GM12878 (cell line): Measurements from ENCODE around the gene TMCC2. TPM values are rescaled to one million over a fixed set of nuclear protein-coding genes. Genes with fewer than 3 reads are reported as not detected.

Experiments
- ATAC-seq: fragments of 200-7000 bp; cut with Tn5 transposase; 3 replicates; pipeline ENCODE4 v1.9.1; 2020; ENCODE audit warnings: mild to moderate bottlenecking, moderate library complexity
- BruUV-seq: library from RNA; stranded (reverse); fragments of 400-500 nt; replicated peaks from 2 replicates; lab custom pipeline; 2021; lab: Mats Ljungman, UMichigan
- CTCF ChIA-PET: fragments of 300-600 bp; sonication (Branson Sonifier 250); formaldehyde crosslinking; extraction: SDS; loops from one replicate; lab custom pipeline; 2021; ENCODE audit warnings: inconsistent platforms; lab: Yijun Ruan, JAX
- POLR2A ChIA-PET: fragments of 350-600 bp; formaldehyde crosslinking; extraction: SDS; loops from one replicate; lab custom pipeline; 2021; ENCODE audit warnings: inconsistent platforms; lab: Charles Lee
- RAD21 ChIA-PET: fragments of 300-600 bp; sonication (Branson Sonifier 250); formaldehyde crosslinking; loops from one replicate; lab custom pipeline; 2023; ENCODE audit warnings: antibody characterized with exemption; ENCODE audit not compliant: unreplicated experiment; lab: Charles Lee
- SMC1A ChIA-PET: fragments of 300-600 bp; sonication (Branson Sonifier 250); formaldehyde crosslinking; loops from one replicate; lab custom pipeline; 2023; ENCODE audit not compliant: unreplicated experiment, uncharacterized antibody; lab: Charles Lee
- DNase-seq: peaks from one replicate; pipeline ENCODE4 v3.0.0-alpha.2; 2011; ENCODE audit warnings: low read depth, low spot score
- FAIRE-seq: peaks from 3 replicates; lab custom pipeline; 2011; peaks lifted over from hg19 to GRCh38; lab: Jason Lieb, UNC
- H2AFZ ChIP-seq: 2 replicates; pipeline ENCODE4 v1.6.0; 2011; ENCODE audit warnings: low read depth, low read length, control low read depth; ENCODE audit not compliant: control insufficient read depth
- H3K27ac ChIP-seq: 2 replicates; pipeline ENCODE4 v1.5.1; 2011; ENCODE audit warnings: control low read depth; ENCODE audit not compliant: control insufficient read depth, insufficient read depth
- H3K27me3 ChIP-seq, 2 experiments: replicated peaks in 1 of 2; 2 replicates each; pipeline versions ENCODE4 v1.6.0 to v1.6.1; 2011; ENCODE audit warnings: low read length in 1 of 2; ENCODE audit not compliant: control insufficient read depth in 2 of 2, insufficient read depth in 2 of 2
- H3K36me3 ChIP-seq, 2 experiments: 2 replicates each; pipeline ENCODE4 v1.5.1; 2011; ENCODE audit warnings: low read length in 1 of 2; ENCODE audit not compliant: control insufficient read depth in 2 of 2, insufficient read depth in 2 of 2
- H3K4me1 ChIP-seq: 2 replicates; pipeline ENCODE4 v1.6.1; 2011; ENCODE audit warnings: mild to moderate bottlenecking, low read length, moderate library complexity, mixed read lengths; ENCODE audit not compliant: control insufficient read depth, insufficient read depth
- H3K4me2 ChIP-seq: 2 replicates; pipeline ENCODE4 v1.6.0; 2011; ENCODE audit warnings: control low read depth; ENCODE audit not compliant: control insufficient read depth, insufficient read depth
- H3K4me3 ChIP-seq: fragments of 200-600 bp; sonication (generic); 2 replicates; pipeline ENCODE4 v1.5.1; 2016
- H3K79me2 ChIP-seq: 2 replicates; pipeline ENCODE4 v1.6.0; 2011; ENCODE audit warnings: low read length; ENCODE audit not compliant: control insufficient read depth, insufficient read depth
- H3K9ac ChIP-seq: 2 replicates; pipeline ENCODE4 v1.8.0; 2011; ENCODE audit warnings: low read length, control low read depth, mixed read lengths; ENCODE audit not compliant: control insufficient read depth, insufficient read depth
- H3K9me3 ChIP-seq: replicated peaks from 3 replicates; pipeline ENCODE4 v1.5.1; 2011; ENCODE audit warnings: mild to moderate bottlenecking, low read length; ENCODE audit not compliant: control insufficient read depth, insufficient read depth
- H4K20me1 ChIP-seq: 2 replicates; pipeline ENCODE4 v1.6.0; 2011; ENCODE audit not compliant: control insufficient read depth, insufficient read depth
- CEBPZ ChIP-seq: fragments of 150-350 bp; IDR thresholded peaks from 2 replicates; pipeline ENCODE4 v1.6.1; 2016; ENCODE audit warnings: low read depth, low read length
- RUNX3 ChIP-seq: IDR thresholded peaks from 2 replicates; pipeline ENCODE4 v1.6.1; 2012; ENCODE audit warnings: low read length, inconsistent platforms
- SIX5 ChIP-seq: IDR thresholded peaks from 2 replicates; pipeline ENCODE4 v1.6.1; 2011; ENCODE audit warnings: mild to moderate bottlenecking, low read depth, low read length, moderate library complexity; ENCODE audit not compliant: severe bottlenecking
- SMC3 ChIP-seq: IDR thresholded peaks from 2 replicates; pipeline ENCODE4 v1.6.1; 2011; ENCODE audit warnings: low read length, improper control_type of control experiment, borderline replicate concordance
- USF1 ChIP-seq: IDR thresholded peaks from 2 replicates; pipeline ENCODE4 v1.6.1; 2011; ENCODE audit warnings: borderline replicate concordance, low read depth, mild to moderate bottlenecking, moderate library complexity, mixed read lengths, low read length; ENCODE audit not compliant: insufficient read depth; ENCODE audit errors: extremely low read length
- YY1 ChIP-seq: IDR thresholded peaks from 2 replicates; pipeline ENCODE4 v1.6.1; 2011; ENCODE audit warnings: low read depth, mild to moderate bottlenecking, low read length
- ZNF24 ChIP-seq: fragments of 450-650 bp; IDR thresholded peaks from 2 replicates; pipeline ENCODE4 v1.6.1; 2017; ENCODE audit warnings: antibody characterized with exemption, mild to moderate bottlenecking
- ZSCAN29 ChIP-seq: fragments of 450-650 bp; IDR thresholded peaks from 2 replicates; pipeline ENCODE4 v1.6.1; 2017; ENCODE audit warnings: mild to moderate bottlenecking, moderate library complexity
- WGBS: methylation state at CpG from one replicate; pipeline ENCODE4 v1.1.6; 2016; ENCODE audit warnings: low lambda C conversion rate; ENCODE audit not compliant: insufficient replicate concordance, insufficient coverage; ENCODE audit errors: missing lambda C conversion rate; 5-methylcytosine and 5-hydroxymethylcytosine counted together
- in situ Hi-C: fragments of 300-500 bp; cut with MboI; formaldehyde crosslinking; loops from 9 replicates; pipeline ENCODE4 v1.14.3; 2018; ENCODE audit warnings: mixed read lengths
- intact Hi-C: fragments of 100-400 bp; cut with micrococcal nuclease; formaldehyde crosslinking; loops from one replicate; pipeline ENCODE4 v1.14.2; 2022; ENCODE audit not compliant: unreplicated experiment
- polyA plus RNA-seq, 11 experiments: library from polyadenylated mRNA; depleted of rRNA in 4 of 11; unstranded in 6 of 11; stranded (reverse) in 5 of 11; fragments of >200 nt; fragmentation: Nextera tagmentation in 4 of 11; fragmentation: Illumina TruSeq in 1 of 11; extraction: Ambion mirVana in 4 of 11; extraction: Trizol in 1 of 11; gene quantifications; 1 replicate in 1 of 11; 2 replicates in 10 of 11; pipeline versions ENCODE4 v1.2.1 to v1.2.3, GENCODE V29; 2011 to 2016; ENCODE audit warnings: inconsistent platforms in 2 of 11, missing spikeins in 2 of 11, low read depth in 1 of 11
- total RNA-seq, 4 experiments: library from RNA; depleted of rRNA in 3 of 4; stranded (reverse); fragments of >200 nt in 3 of 4; fragmentation: Illumina TruSeq in 1 of 4; extraction: Trizol in 1 of 4; gene quantifications; 2 replicates each; pipeline versions ENCODE4 v1.2.1 to v1.2.3, GENCODE V29; 2013 to 2021

TMCC2 gene
- total and polyA plus RNA-seq, 10 of the 15 experiments (the other 5 are each of a cell fraction or from before 2014, with no cell fraction given), result 0.06 to 2.3 (median 0.76) TPM

- no peak for DNase-seq
- Histone ChIP-seq H3K4me1 (peaks cover 27% of the 10 kb centered on the region), H4K20me1 (no peaks in the 10 kb centered on the region; the same call in 1 of the 2 replicates), H3K4me2 (no peak overlapping the region), H3K4me3 (no peak overlapping the region), H3K79me2 (no peaks in the 10 kb centered on the region), H3K9ac (no peak overlapping the region), H3K9me3 (no peaks in the 10 kb centered on the region; the same call in 2 of the 3 replicates), H2AFZ (no peak overlapping the region), H3K36me3 (no peaks in the 10 kb centered on the region; a peak in 1 of 4 replicates), H3K27ac (no peak overlapping the region), H3K27me3 (peaks cover 0 to 2% of the 10 kb centered on the region in 2 experiments; a peak in 1 of 4 replicates)
- RAD21 ChIA-PET, result interaction anchor here (0.9 to 18.9 kb wide), 4 partner anchors 10 to 24 kb away, joined by 3 to 527 read pairs (median 9); no protein-coding TSS in a partner anchor
- FAIRE-seq, result no peak
- in situ Hi-C loops, result no loop called here
- CTCF ChIA-PET, result interaction anchor here (1.0 to 59.5 kb wide), 3 partner anchors 12 to 39 kb away, joined by 3 to 2333 read pairs (median 4); partner anchors contain the start of gene NUAK2
- SMC1A ChIA-PET, result interaction anchor here (0.5 to 35.1 kb wide), 4 partner anchors 8 to 31 kb away, joined by 3 to 1445 read pairs (median 6); no protein-coding TSS in a partner anchor
- WGBS, result 0% methylated on average over 1 of the region's 1 CpG
- intact Hi-C loops, result no loop called here
- POLR2A ChIA-PET, result interaction anchor here (3.1 to 6.8 kb wide), 2 partner anchors 10 to 23 kb away, joined by 12 to 151 read pairs; no protein-coding TSS in a partner anchor
- no peak for ATAC-seq
- no TSS peak for BruUV-seq
- TF ChIP-seq RUNX3 (no peak), USF1 (no peak), YY1 (no peak), ZNF24 (no peak), SIX5 (no peak), CEBPZ (no peak), SMC3 (no peak), ZSCAN29 (no peak)
Observed at GRCh38 chr1:205309741-205310140, 82.0 kb downstream of the TMCC2 start.
